Activated T-cell treated with anti-CD3 and anti-CD28 coated beads, Interleukin-2, amount 50 U/mL, for 48 hours (primary cell): ENCODE results near the gene COLQ.

Experiments
- DNase-seq, 2 experiments: peaks; one replicate each; pipeline ENCODE4 v3.0.0-alpha.2; 2020

COLQ gene

GRCh38 chr3:15519096-15519495, 2.4 kb downstream of the COLQ start:
- DNase-seq: no peak

GRCh38 chr3:15514663-15515340, 6.7 kb downstream of the COLQ start:
- no peak for DNase-seq

GRCh38 chr3:15513810-15514662, 7.5 kb downstream of the COLQ start:
- no peak for DNase-seq

GRCh38 chr3:15513116-15513515, 8.4 kb downstream of the COLQ start:
- DNase-seq: no peak

- DNase-seq: no peak
These were observed 9.3 kb downstream of the COLQ start for GRCh38 chr3:15512166-15512565.

GRCh38 chr3:15511156-15511555, 10.3 kb downstream of the COLQ start:
- DNase-seq: no peak

- DNase-seq: no peak
These were observed 11.0 kb downstream of the COLQ start for GRCh38 chr3:15510493-15510892.

GRCh38 chr3:15506571-15506970, 14.9 kb downstream of the COLQ start:
- no peak for DNase-seq

- no peak for DNase-seq
These were observed 15.9 kb downstream of the COLQ start for GRCh38 chr3:15505479-15506165.

GRCh38 chr3:15502616-15503015, 18.9 kb downstream of the COLQ start:
- no peak for DNase-seq

- DNase-seq: no peak
These were observed 20.4 kb downstream of the COLQ start for GRCh38 chr3:15501126-15501525.

- DNase-seq: no peak
These were observed 21.3 kb downstream of the COLQ start for GRCh38 chr3:15500107-15500724.

- DNase-seq: no peak
These were observed 22.0 kb downstream of the COLQ start for GRCh38 chr3:15499536-15499935.

- DNase-seq: no peak
These were observed 22.9 kb downstream of the COLQ start for GRCh38 chr3:15498431-15499214.

GRCh38 chr3:15497964-15498363, 23.5 kb downstream of the COLQ start:
- DNase-seq: no peak

- no peak for DNase-seq
These were observed 25.2 kb downstream of the COLQ start for GRCh38 chr3:15496341-15496664.

- no peak for DNase-seq
These were observed 25.8 kb downstream of the COLQ start for GRCh38 chr3:15495461-15496340.

GRCh38 chr3:15493436-15493835, 28.1 kb downstream of the COLQ start:
- DNase-seq: no peak

- no peak for DNase-seq
These were observed 28.6 kb downstream of the COLQ start for GRCh38 chr3:15492847-15493360.

GRCh38 chr3:15491143-15491542, 30.4 kb downstream of the COLQ start:
- DNase-seq: no peak

- no peak for DNase-seq
These were observed 31.3 kb downstream of the COLQ start for GRCh38 chr3:15490158-15490557.
